MM.1S (cell line): Measurements from ENCODE around the gene DTNB.

ENCODE experiments used
- DNase-seq: peaks from one replicate; pipeline ENCODE4 v3.0.0-alpha.2; 2015
- H2AFZ ChIP-seq: fragments of 300-600 bp; sonication (generic); 2 replicates; pipeline ENCODE4 v1.6.0; 2016; ENCODE audit warnings: antibody characterized with exemption, low read length
- H3F3A ChIP-seq: fragments of 300-600 bp; sonication (generic); 2 replicates; pipeline ENCODE4 v1.6.1; 2016; ENCODE audit warnings: mild to moderate bottlenecking, antibody characterized with exemption, low read length, moderate library complexity, mixed read lengths; ENCODE audit not compliant: insufficient read depth
- H3K27ac ChIP-seq: fragments of 300-600 bp; sonication (generic); 2 replicates; pipeline ENCODE4 v1.5.1; 2016; ENCODE audit warnings: mild to moderate bottlenecking, low read length
- H3K27me3 ChIP-seq: fragments of 300-600 bp; sonication (generic); replicated peaks from 2 replicates; pipeline ENCODE4 v1.6.0; 2016; ENCODE audit warnings: low read length; ENCODE audit not compliant: insufficient read depth
- H3K36me3 ChIP-seq: fragments of 300-600 bp; sonication (generic); replicated peaks from 2 replicates; pipeline ENCODE4 v1.6.1; 2016; ENCODE audit warnings: mild to moderate bottlenecking, low read length, mixed read lengths; ENCODE audit not compliant: insufficient read depth
- H3K4me1 ChIP-seq: fragments of 300-600 bp; sonication (generic); 2 replicates; pipeline ENCODE4 v1.6.1; 2016; ENCODE audit warnings: low read length, mixed read lengths
- H3K4me2 ChIP-seq: fragments of 300-600 bp; sonication (generic); 2 replicates; pipeline ENCODE4 v1.6.0; 2016; ENCODE audit warnings: low read depth, low read length
- H3K4me3 ChIP-seq: fragments of 300-600 bp; sonication (generic); 2 replicates; pipeline ENCODE4 v1.5.1; 2016; ENCODE audit warnings: low read length, mixed read lengths
- H3K79me2 ChIP-seq: fragments of 300-600 bp; sonication (generic); 2 replicates; pipeline ENCODE4 v1.6.1; 2016; ENCODE audit warnings: mixed run types, low read length, mixed read lengths
- H3K9ac ChIP-seq: fragments of 300-600 bp; sonication (generic); 2 replicates; pipeline ENCODE4 v1.6.1; 2016; ENCODE audit warnings: low read length, mixed read lengths
- H3K9me2 ChIP-seq: fragments of 300-600 bp; sonication (generic); replicated peaks from 2 replicates; pipeline ENCODE4 v1.6.1; 2016; ENCODE audit warnings: mild to moderate bottlenecking, low read length, mixed read lengths; ENCODE audit not compliant: insufficient read depth
- H3K9me3 ChIP-seq: fragments of 300-600 bp; sonication (generic); replicated peaks from 2 replicates; pipeline ENCODE4 v1.6.1; 2016; ENCODE audit warnings: mild to moderate bottlenecking, low read length, mixed read lengths; ENCODE audit not compliant: insufficient read depth
- H4K20me1 ChIP-seq: fragments of 300-600 bp; sonication (generic); 2 replicates; pipeline ENCODE4 v1.6.1; 2016; ENCODE audit warnings: mild to moderate bottlenecking, low read length, moderate library complexity, mixed read lengths; ENCODE audit not compliant: insufficient read depth
- CTCF ChIP-seq: fragments of 300-600 bp; sonication (generic); IDR thresholded peaks from 2 replicates; pipeline ENCODE4 v1.5.1; 2016; ENCODE audit warnings: antibody characterized with exemption, low read length, mixed read lengths
- EZH2 ChIP-seq: fragments of 300-600 bp; sonication (generic); optimal IDR thresholded peaks from 2 replicates; pipeline ENCODE3; 2017; ENCODE audit warnings: low read depth, mild to moderate bottlenecking, antibody characterized with exemption, low read length, mixed read lengths
- EZH2phosphoT487 ChIP-seq: fragments of 300-600 bp; sonication (generic); IDR thresholded peaks from 2 replicates; pipeline ENCODE4 v1.6.1; 2018; ENCODE audit warnings: antibody characterized with exemption, low read length

DTNB gene

GRCh38 chr2:25334482-25334881 is 338.9 kb downstream of the DTNB start:
- TF ChIP-seq EZH2phosphoT487 (no peak), CTCF (no peak), EZH2 (no peak)
- H3K9ac ChIP-seq, result no peak overlapping the region
- H3K27me3 ChIP-seq, result no peaks in the 10 kb centered on the region
- H3K4me3 ChIP-seq, result no peak overlapping the region
- H3K9me3 ChIP-seq, result no peaks in the 10 kb centered on the region
- peaks cover 5% of the 10 kb centered on the region for H3K79me2 ChIP-seq
- no peak overlapping the region for H2AFZ ChIP-seq
- no peaks in the 10 kb centered on the region for H3K36me3 ChIP-seq
- H3K9me2 ChIP-seq, result no peaks in the 10 kb centered on the region
- H3F3A ChIP-seq, result no peaks in the 10 kb centered on the region
- no peak for DNase-seq
- no peak overlapping the region for H3K4me2 ChIP-seq
- H3K27ac ChIP-seq, result no peak overlapping the region
- H4K20me1 ChIP-seq, result no peaks in the 10 kb centered on the region; the same call in 1 of the 2 replicates
- no peaks in the 10 kb centered on the region for H3K4me1 ChIP-seq

- H3F3A ChIP-seq, result no peaks in the 10 kb centered on the region
- H3K9ac ChIP-seq, result no peak overlapping the region
- H3K4me1 ChIP-seq, result no peaks in the 10 kb centered on the region
- DNase-seq, result no peak
- no peak overlapping the region for H3K4me3 ChIP-seq
- no peak overlapping the region for H2AFZ ChIP-seq
- no peaks in the 10 kb centered on the region for H3K9me2 ChIP-seq
- H4K20me1 ChIP-seq, result no peaks in the 10 kb centered on the region; the same call in 1 of the 2 replicates
- H3K4me2 ChIP-seq, result no peak overlapping the region
- H3K79me2 ChIP-seq, result peaks cover 5% of the 10 kb centered on the region
- H3K9me3 ChIP-seq, result no peaks in the 10 kb centered on the region
- H3K27me3 ChIP-seq, result no peaks in the 10 kb centered on the region
- no peaks in the 10 kb centered on the region for H3K36me3 ChIP-seq
- no peak overlapping the region for H3K27ac ChIP-seq
- TF ChIP-seq EZH2, result no peak
- no peak for TF ChIP-seq EZH2phosphoT487
- no peak for TF ChIP-seq CTCF
Observed at GRCh38 chr2:25333981-25334380, 339.4 kb downstream of the DTNB start.

- H3K9me3 ChIP-seq, result no peaks in the 10 kb centered on the region
- H3K4me2 ChIP-seq, result no peak overlapping the region
- H3K9me2 ChIP-seq, result no peaks in the 10 kb centered on the region
- H3K9ac ChIP-seq, result no peak overlapping the region
- DNase-seq, result no peak
- H4K20me1 ChIP-seq, result no peaks in the 10 kb centered on the region; the same call in 1 of the 2 replicates
- no peaks in the 10 kb centered on the region for H3K36me3 ChIP-seq
- H3F3A ChIP-seq, result no peaks in the 10 kb centered on the region
- H3K79me2 ChIP-seq, result peaks cover 5% of the 10 kb centered on the region
- no peaks in the 10 kb centered on the region for H3K4me1 ChIP-seq
- no peaks in the 10 kb centered on the region for H3K27me3 ChIP-seq
- H3K4me3 ChIP-seq, result no peak overlapping the region
- no peak overlapping the region for H3K27ac ChIP-seq
- no peak overlapping the region for H2AFZ ChIP-seq
- TF ChIP-seq CTCF, result no peak
- TF ChIP-seq EZH2, result no peak
- no peak for TF ChIP-seq EZH2phosphoT487
Observed at GRCh38 chr2:25332571-25332970, 340.8 kb downstream of the DTNB start.
